HepG2 (cell line): ENCODE results near the gene LANCL1. TPM values are rescaled to one million over a fixed set of nuclear protein-coding genes. Genes with fewer than 3 reads are reported as not detected.

Source experiments
- CAMTA2 ChIP-seq: sonication (generic); formaldehyde crosslinking; IDR thresholded peaks from 2 replicates; pipeline ENCODE4 v1.4.0; 2020; ENCODE audit warnings: mild to moderate bottlenecking, missing genetic modification reagents, borderline replicate concordance
- CHD2 ChIP-seq: IDR thresholded peaks from 2 replicates; pipeline ENCODE4 v1.6.1; 2011; ENCODE audit warnings: low read depth, low read length, improper control_type of control experiment
- ELF3 ChIP-seq: IDR thresholded peaks from 2 replicates; pipeline ENCODE4 v1.6.1; 2016; ENCODE audit warnings: missing genetic modification reagents, missing compliant biosample characterization
- FOXA3 ChIP-seq: IDR thresholded peaks from 2 replicates; pipeline ENCODE4 v1.6.1; 2016; ENCODE audit warnings: missing genetic modification reagents, missing compliant biosample characterization
- HCFC1 ChIP-seq: fragments of 150-350 bp; IDR thresholded peaks from 2 replicates; pipeline ENCODE4 v1.6.1; 2014; ENCODE audit warnings: low read depth, low read length
- HHEX ChIP-seq: IDR thresholded peaks from 2 replicates; pipeline ENCODE4 v1.6.1; 2016; ENCODE audit warnings: control low read depth
- KIAA2018 ChIP-seq: sonication (generic); formaldehyde crosslinking; IDR thresholded peaks from 2 replicates; pipeline ENCODE4 v1.5.0; 2020; ENCODE audit warnings: mild to moderate bottlenecking, missing genetic modification reagents, borderline replicate concordance
- KLF6 ChIP-seq: IDR thresholded peaks from 2 replicates; pipeline ENCODE4 v1.8.0; 2016; ENCODE audit warnings: missing biosample characterization, missing genetic modification reagents
- MAFK ChIP-seq, 2 experiments: IDR thresholded peaks in 1 of 2; conservative IDR thresholded peaks in 1 of 2; 2 replicates each; pipeline ENCODE4 v1.6.1; 2011; ENCODE audit warnings: improper control_type of control experiment in 2 of 2, low read length in 2 of 2
- MLX ChIP-seq: IDR thresholded peaks from 2 replicates; pipeline ENCODE4 v1.6.1; 2016
- PHF8 ChIP-seq: sonication (generic); formaldehyde crosslinking; IDR thresholded peaks from 2 replicates; pipeline ENCODE4 v1.5.0; 2020; ENCODE audit warnings: missing genetic modification reagents
- PRPF4 ChIP-seq: fragments of 200-400 bp; formaldehyde crosslinking; IDR thresholded peaks from 2 replicates; pipeline ENCODE4 v1.6.1; 2016; ENCODE audit warnings: low read length, low read depth; ENCODE audit not compliant: poor library complexity, severe bottlenecking
- RBM39 ChIP-seq: fragments of 200-400 bp; formaldehyde crosslinking; IDR thresholded peaks from one replicate; pipeline ENCODE4 v1.6.1; 2018; ENCODE audit warnings: antibody characterized with exemption, mild to moderate bottlenecking, low read depth, low read length; ENCODE audit not compliant: poor library complexity, severe bottlenecking
- REL ChIP-seq: sonication (generic); formaldehyde crosslinking; conservative IDR thresholded peaks from 2 replicates; pipeline ENCODE4 v1.8.0; 2022; ENCODE audit warnings: mild to moderate bottlenecking, missing genetic modification reagents, moderate library complexity
- TCF7L2 ChIP-seq: IDR thresholded peaks from 2 replicates; pipeline ENCODE4 v1.6.1; 2011; ENCODE audit warnings: mild to moderate bottlenecking, low read depth, low read length, moderate library complexity
- U2AF1 ChIP-seq: fragments of 200-400 bp; formaldehyde crosslinking; optimal IDR thresholded peaks from 2 replicates; pipeline ENCODE3; 2017; ENCODE audit warnings: mild to moderate bottlenecking, low read depth, low read length
- ZFY ChIP-seq: sonication (generic); formaldehyde crosslinking; IDR thresholded peaks from 2 replicates; pipeline ENCODE4 v1.4.0; 2020; ENCODE audit warnings: missing genetic modification reagents
- ZIK1 ChIP-seq: sonication (generic); formaldehyde crosslinking; IDR thresholded peaks from 2 replicates; pipeline ENCODE4 v1.5.0; 2020; ENCODE audit warnings: mild to moderate bottlenecking, low read depth, missing genetic modification reagents, borderline replicate concordance
- ZNF20 ChIP-seq: sonication (generic); formaldehyde crosslinking; IDR thresholded peaks from 2 replicates; pipeline ENCODE4 v1.4.0; 2020; ENCODE audit warnings: mild to moderate bottlenecking, moderate library complexity, missing genetic modification reagents
- ZNF317 ChIP-seq: sonication (generic); formaldehyde crosslinking; IDR thresholded peaks from 2 replicates; pipeline ENCODE4 v1.5.0; 2020; ENCODE audit warnings: mild to moderate bottlenecking, missing genetic modification reagents
- ZNF460 ChIP-seq: sonication (generic); formaldehyde crosslinking; IDR thresholded peaks from 2 replicates; pipeline ENCODE4 v1.5.1; 2020; ENCODE audit warnings: missing genetic modification reagents, mild to moderate bottlenecking, borderline replicate concordance
- ZNF768 ChIP-seq: sonication (generic); formaldehyde crosslinking; IDR thresholded peaks from 2 replicates; pipeline ENCODE4 v1.4.0; 2020; ENCODE audit warnings: missing genetic modification reagents
- polyA plus RNA-seq, 8 experiments: library from polyadenylated mRNA; depleted of rRNA in 3 of 8; stranded (reverse) in 7 of 8; unstranded in 1 of 8; fragments of >200 nt; fragmentation: Illumina TruSeq in 4 of 8; extraction: Trizol in 4 of 8; gene quantifications; 2 replicates each; pipeline versions ENCODE4 v1.2.1 to v1.2.3, GENCODE V29; 2011 to 2016; ENCODE audit warnings: low read depth in 4 of 8, missing spikeins in 1 of 8, mixed read lengths in 1 of 8; ENCODE audit not compliant: insufficient read depth in 1 of 8
- total RNA-seq, 5 experiments: library from RNA; depleted of rRNA; stranded (reverse); fragments of >200 nt; fragmentation: Illumina TruSeq; extraction: Trizol; gene quantifications; 2 replicates each; pipeline ENCODE4 v1.2.3, GENCODE V29; 2016; ENCODE audit warnings: low read depth in 1 of 5

Gene LANCL1
- total and polyA plus RNA-seq, 2 of the 13 experiments (the other 11 are each of a cell fraction or from before 2014, with no cell fraction given): 53.5 to 67.7 TPM

GRCh38 chr2:210476194-210477128 is at the start of gene LANCL1 (continued):
- TF ChIP-seq ZNF460: no peak
- TF ChIP-seq CHD2: no peak
- no peak for TF ChIP-seq TCF7L2
- no peak for TF ChIP-seq KIAA2018 (CRISPR knock-in tag)
- peak; percentile 78 for TF ChIP-seq RBM39
- peak; percentile 75; the same call in 1 of the 2 replicates for TF ChIP-seq ZNF768 (CRISPR knock-in tag)
- TF ChIP-seq HCFC1: no peak
- TF ChIP-seq KLF6 (CRISPR knock-in tag): peak; percentile 85; the same call in 1 of the 2 replicates
- TF ChIP-seq REL: peak; percentile 72; the same call in 1 of the 2 replicates
- no peak for TF ChIP-seq PRPF4
- no peak for TF ChIP-seq FOXA3
- no peak for TF ChIP-seq CAMTA2 (CRISPR knock-in tag)
- TF ChIP-seq PHF8 (CRISPR knock-in tag): peak; percentile 96
- peak; percentile 32; the same call in 1 of the 2 replicates for TF ChIP-seq HHEX (CRISPR knock-in tag)
- TF ChIP-seq U2AF1: peak; percentile 41
- TF ChIP-seq MLX (CRISPR knock-in tag): no peak
- TF ChIP-seq ZNF317 (CRISPR knock-in tag): peak; percentile 76
- peak; percentile 63; the same call in 1 of the 2 replicates for TF ChIP-seq ELF3 (CRISPR knock-in tag)
- TF ChIP-seq ZNF20 (CRISPR knock-in tag): no peak
- TF ChIP-seq MAFK (conservative IDR thresholded peaks at IDR 0.05 in 1 of 2, IDR thresholded peaks at IDR 0.05 in 1 of 2; ENCODE audit: low read length in 2 of 2): no peak
- peak; percentile 67; the same call in 1 of the 2 replicates for TF ChIP-seq ZIK1
- TF ChIP-seq ZFY (CRISPR knock-in tag): peak; percentile 96
